GM20000 (cell line): Measurements from ENCODE around the gene GRM1.

Experiments
- DNase-seq: peaks from one replicate; pipeline ENCODE4 v3.0.0; 2012; ENCODE audit warnings: low spot score
- TF ChIP-seq, protein P1 (sequence below): IDR thresholded peaks from 2 replicates; pipeline ENCODE4 v1.5.1; 2012; ENCODE audit warnings: mild to moderate bottlenecking, control low read depth; ENCODE audit errors: extremely low read depth, missing control alignments

Gene GRM1

DNA sequence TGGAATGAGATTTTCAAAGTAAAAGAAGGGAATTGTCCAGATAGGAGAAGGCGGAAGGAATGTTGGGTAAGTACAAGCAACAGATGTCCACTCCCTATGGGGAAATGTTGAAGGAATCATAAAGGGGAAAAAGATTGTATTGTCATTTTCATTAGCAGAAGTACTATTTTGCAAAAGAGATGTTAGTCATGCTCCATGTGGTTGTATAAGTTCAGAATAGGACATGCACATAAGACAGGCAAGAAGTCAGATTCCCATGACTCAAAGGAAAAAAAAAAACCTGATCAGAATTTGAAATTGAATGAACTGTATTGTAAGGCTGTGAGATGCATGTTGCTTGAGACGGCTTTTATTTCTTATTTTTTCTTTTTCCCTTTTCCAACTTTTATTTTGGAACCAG, 36.8 kb downstream of the GRM1 start:
- TF ChIP-seq, protein P1, sequence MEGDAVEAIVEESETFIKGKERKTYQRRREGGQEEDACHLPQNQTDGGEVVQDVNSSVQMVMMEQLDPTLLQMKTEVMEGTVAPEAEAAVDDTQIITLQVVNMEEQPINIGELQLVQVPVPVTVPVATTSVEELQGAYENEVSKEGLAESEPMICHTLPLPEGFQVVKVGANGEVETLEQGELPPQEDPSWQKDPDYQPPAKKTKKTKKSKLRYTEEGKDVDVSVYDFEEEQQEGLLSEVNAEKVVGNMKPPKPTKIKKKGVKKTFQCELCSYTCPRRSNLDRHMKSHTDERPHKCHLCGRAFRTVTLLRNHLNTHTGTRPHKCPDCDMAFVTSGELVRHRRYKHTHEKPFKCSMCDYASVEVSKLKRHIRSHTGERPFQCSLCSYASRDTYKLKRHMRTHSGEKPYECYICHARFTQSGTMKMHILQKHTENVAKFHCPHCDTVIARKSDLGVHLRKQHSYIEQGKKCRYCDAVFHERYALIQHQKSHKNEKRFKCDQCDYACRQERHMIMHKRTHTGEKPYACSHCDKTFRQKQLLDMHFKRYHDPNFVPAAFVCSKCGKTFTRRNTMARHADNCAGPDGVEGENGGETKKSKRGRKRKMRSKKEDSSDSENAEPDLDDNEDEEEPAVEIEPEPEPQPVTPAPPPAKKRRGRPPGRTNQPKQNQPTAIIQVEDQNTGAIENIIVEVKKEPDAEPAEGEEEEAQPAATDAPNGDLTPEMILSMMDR, result no peak
- DNase-seq, result no peak

DNA sequence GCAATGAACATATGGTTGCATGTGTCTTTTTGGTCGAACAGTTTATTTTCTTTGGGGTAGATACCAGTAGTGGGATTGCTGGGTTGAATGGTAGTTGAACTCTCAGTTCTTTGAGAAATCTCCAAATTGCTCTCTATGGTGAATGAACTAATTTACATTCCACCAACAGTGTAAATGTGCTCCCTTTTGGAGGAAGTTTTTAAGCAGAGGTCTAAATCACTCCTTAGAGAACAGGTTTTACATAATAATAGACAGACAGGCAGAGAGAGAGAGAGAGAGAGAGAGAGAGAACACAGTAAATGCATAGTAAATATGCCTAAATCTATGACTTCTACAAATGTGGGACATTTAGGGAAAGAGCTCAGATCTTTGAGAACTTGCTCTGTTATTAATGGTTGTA, 37.6 kb downstream of the GRM1 start:
- TF ChIP-seq, protein P1, result no peak
- no peak for DNase-seq

DNA sequence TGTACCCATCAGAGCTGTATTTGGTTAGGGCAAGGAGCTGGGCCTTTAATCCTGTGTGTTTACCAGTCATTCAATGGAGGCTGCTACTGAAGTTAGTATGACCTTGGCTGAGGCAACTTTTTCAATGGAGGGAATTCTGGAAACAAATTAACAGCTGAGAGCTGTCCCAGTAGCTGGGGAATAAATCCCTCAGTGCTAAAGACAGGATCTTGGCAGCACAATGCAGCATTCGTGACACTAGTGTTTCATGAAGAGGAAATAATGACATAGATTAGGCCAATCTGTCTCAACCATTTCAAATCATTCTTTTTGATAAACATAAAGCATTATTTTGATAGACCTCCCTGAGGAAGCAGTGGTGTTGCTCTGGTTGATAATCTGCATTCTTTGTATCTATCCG, 42.9 kb downstream of the GRM1 start:
- TF ChIP-seq, protein P1, result no peak
- DNase-seq, result no peak

DNA sequence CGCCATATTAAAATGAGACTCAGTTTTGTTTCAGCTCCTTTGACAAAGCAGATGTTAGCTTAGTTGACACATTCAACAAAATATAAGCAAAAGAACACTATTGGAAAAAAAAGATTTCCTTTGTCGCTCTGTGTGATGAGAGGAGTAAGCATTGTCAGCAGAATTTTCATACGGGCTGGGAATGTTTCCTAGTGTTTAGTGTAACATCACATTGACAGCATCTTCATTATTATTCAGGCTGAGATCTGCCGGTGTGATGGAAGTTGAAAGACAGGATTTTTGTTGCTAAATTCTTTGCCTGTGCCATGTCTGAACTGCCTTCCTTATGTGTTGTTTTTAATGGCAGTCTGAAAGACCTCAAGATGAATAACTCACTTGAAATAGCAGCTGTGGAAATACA, 49.1 kb downstream of the GRM1 start:
- TF ChIP-seq, protein P1, result no peak
- no peak for DNase-seq

DNA sequence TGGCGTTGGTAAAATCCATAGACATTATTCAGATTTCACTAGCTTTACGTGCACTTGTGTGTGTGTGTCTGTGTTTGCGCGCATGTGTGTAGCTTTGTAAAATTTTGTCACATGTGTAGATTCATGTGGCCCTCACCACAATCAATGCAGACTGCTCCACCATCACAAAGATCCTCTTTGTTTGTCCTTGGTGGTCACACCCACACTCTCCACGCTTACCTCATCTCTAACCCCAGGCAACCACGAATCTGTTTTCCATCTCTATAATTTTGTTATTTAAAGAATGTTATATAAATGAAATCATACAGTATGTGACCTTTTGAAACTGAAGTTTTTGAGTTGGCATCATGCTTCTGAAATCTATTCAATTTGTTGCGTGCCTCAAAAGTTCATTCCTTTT, 58.5 kb downstream of the GRM1 start:
- no peak for DNase-seq
- TF ChIP-seq, protein P1, result no peak

DNA sequence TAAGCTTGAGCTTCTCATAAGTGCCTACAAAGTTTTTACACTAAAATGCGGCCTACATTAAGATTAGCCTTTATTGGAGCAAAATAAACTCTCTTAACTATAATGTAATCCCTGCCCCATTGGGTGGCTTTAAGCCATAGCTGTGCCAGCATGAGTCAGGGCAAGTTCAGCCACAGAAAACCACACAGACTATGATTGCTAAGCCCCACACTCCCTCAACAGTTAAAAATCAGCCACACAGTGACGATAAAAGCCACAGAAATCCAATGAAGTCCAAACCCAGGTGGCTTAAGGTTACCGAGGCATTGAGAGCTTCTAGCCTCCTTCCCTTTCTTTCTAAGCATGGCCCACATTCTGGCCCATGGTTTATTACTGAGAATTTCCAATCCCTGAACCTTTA, 61.6 kb downstream of the GRM1 start:
- no peak for DNase-seq
- TF ChIP-seq, protein P1, result no peak

DNA sequence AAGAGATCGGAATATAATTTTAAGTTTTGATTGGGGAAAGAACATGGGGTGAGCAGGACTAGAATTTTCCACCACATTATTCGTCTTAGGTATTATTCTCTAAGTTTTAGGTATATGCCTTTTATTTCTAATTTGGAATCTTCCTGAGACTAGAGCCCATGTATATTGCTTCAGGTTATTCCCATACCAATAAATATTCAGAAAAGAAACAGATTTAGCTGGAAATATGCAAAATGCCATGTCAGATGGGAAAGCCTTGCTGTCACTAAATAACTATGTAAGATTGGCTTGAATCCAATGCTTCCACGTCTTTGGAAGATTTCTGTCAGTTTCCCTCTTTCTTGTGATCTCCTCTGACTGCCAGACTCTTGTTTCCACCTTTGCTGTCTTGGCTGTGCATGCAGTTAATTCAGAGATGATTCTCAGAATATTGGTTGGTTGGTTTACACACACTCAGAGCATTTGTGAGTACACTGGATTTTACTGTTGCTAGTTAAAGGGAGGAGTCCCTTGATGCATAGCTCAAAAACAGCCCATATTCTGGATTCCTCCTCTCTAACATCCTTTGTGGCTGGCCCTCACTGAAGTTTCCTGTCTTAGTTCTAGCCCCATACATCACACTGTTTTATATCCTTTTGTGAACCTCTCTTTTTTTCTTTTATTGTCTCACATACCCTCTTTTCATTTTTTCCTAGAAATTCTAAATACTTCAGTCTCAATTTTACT, 64.3 kb downstream of the GRM1 start:
- no peak for DNase-seq
- TF ChIP-seq, protein P1, result no peak
